ENCODE data around the gene TTC23. TPM values are rescaled to one million over a fixed set of nuclear protein-coding genes. Genes with fewer than 3 reads are reported as not detected.

Gene TTC23
- total and polyA plus RNA-seq, 8 donors, result 14.0 to 41.7 (median 36.2) TPM

DNA sequence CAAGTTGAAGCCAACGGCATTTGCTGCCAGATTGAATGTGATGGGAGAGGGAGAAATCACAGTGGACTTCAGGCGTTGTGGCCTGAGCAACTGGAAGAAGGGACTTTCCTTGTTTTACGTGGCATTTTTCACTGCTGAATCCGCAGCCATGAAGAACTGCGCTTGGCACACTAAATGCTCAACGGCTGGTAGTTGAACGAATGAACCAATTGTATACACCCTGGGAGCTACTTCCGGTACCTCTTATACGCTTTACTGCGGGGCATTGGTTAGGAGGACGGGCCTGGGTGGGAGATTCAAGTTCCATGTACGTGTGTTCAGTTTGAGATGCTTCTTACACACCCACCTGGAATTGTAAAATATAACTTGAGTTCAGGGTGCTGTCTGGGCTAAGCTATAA lies 139.3 kb downstream of the TTC23 start:
- intact Hi-C loops (cut with DNase I), result no loop called here
- no peak for ATAC-seq
- H3K27ac ChIP-seq, result no peak overlapping the region
- TF ChIP-seq, protein P1, sequence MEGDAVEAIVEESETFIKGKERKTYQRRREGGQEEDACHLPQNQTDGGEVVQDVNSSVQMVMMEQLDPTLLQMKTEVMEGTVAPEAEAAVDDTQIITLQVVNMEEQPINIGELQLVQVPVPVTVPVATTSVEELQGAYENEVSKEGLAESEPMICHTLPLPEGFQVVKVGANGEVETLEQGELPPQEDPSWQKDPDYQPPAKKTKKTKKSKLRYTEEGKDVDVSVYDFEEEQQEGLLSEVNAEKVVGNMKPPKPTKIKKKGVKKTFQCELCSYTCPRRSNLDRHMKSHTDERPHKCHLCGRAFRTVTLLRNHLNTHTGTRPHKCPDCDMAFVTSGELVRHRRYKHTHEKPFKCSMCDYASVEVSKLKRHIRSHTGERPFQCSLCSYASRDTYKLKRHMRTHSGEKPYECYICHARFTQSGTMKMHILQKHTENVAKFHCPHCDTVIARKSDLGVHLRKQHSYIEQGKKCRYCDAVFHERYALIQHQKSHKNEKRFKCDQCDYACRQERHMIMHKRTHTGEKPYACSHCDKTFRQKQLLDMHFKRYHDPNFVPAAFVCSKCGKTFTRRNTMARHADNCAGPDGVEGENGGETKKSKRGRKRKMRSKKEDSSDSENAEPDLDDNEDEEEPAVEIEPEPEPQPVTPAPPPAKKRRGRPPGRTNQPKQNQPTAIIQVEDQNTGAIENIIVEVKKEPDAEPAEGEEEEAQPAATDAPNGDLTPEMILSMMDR (IDR thresholded peaks at IDR 0.05), result no peak
- no peak for DNase-seq
- H3K4me3 ChIP-seq, result no peak overlapping the region
- H3K27me3 ChIP-seq, result peaks cover 17 to 35% of the 10 kb centered on the region in 2 donors
- no peaks in the 10 kb centered on the region for H3K9me3 ChIP-seq
- no peaks in the 10 kb centered on the region for H3K36me3 ChIP-seq
- peaks cover 0 to 9% of the 10 kb centered on the region in 2 donors for H3K4me1 ChIP-seq

- no peak for ATAC-seq
Measured at GRCh38 chr15:99109555-99110021, 139.8 kb downstream of the TTC23 start.

DNA sequence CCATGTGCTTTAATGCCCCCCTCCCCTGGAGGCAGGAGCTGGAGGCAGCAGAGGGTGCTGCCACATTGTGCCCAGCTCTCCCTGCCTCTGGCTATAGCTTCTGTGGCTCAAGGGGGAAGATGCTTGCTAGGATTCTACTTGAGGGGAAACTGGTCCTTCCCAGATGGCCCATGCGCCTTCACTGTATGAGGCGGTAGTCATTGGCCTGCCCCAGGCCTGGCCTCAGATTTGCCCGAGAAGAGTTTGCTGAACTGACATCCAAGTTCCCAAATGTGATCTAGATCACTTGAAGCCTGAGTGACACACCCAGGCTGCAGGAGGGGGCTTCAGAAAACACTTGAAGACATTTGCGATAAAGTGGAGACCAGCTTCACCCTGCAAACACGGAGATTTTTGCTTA lies 140.4 kb downstream of the TTC23 start:
- Histone ChIP-seq H3K27me3 (peaks cover 17 to 46% of the 10 kb centered on the region in 2 donors), H3K9me3 (no peaks in the 10 kb centered on the region), H3K4me1 (peaks cover 0 to 15% of the 10 kb centered on the region in 2 donors), H3K36me3 (no peaks in the 10 kb centered on the region), H3K27ac (no peak overlapping the region), H3K4me3 (no peak overlapping the region)
- intact Hi-C loops (cut with DNase I), result no loop called here
- ATAC-seq (no peak), DNase-seq (no peak)
- TF ChIP-seq, protein P1 (IDR thresholded peaks at IDR 0.05), result no peak

More at GRCh38 chr15:99109555-99110021, 139.8 kb downstream of the TTC23 start:
- Histone ChIP-seq H3K27ac (no peak overlapping the region), H3K4me1 (peaks cover 0 to 14% of the 10 kb centered on the region in 2 donors), H3K4me3 (no peak overlapping the region), H3K36me3 (no peaks in the 10 kb centered on the region), H3K9me3 (no peaks in the 10 kb centered on the region), H3K27me3 (peaks cover 17 to 40% of the 10 kb centered on the region in 2 donors)
- intact Hi-C loops (cut with DNase I), result no loop called here
- TF ChIP-seq, protein P1 (IDR thresholded peaks at IDR 0.05), result no peak
- DNase-seq, result no peak

DNA sequence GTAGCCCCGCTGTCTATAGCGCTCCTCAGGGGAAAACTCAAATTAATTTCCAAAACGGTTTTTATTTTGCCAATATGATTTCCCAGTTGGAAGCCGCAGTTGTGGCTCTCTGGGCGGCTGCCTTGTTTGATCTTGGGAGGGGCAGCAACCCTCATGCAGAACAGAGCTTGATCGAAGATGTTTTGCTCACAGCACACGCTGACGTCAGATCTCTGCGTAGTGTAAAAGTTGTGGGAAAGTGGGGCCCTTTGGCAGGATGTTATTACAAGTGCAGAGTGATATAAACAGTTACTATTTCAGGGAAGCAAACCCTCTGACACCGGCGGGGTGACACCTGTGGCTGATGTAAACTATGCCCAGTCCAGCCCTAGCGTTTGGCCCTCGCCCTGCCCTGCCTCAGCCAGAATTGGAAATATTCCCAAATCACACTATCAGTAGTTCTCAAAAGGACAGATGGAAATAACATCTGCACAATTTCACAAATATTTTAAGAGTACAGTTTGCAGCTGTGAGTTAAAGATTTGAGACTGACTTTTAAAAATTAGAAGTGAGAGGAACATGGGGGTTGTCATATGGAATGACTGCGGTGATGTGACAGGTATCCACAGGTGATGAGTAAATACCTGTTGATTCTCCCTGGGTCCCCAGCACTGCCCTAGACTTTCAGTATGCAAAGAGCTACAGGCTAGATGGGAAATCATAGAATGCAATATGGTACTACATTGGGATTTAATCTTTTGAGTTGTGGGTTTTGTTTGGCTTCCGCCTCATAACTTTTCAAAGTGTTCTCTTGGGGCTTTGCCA lies 142.8 kb downstream of the TTC23 start:
- ATAC-seq, result no peak
- intact Hi-C loops (cut with DNase I), result no loop called here
- peak overlapping the region in 1 of 2 donors; percentile 35 for H3K27ac ChIP-seq

More for the DNA sequence above, 142.8 kb downstream of the TTC23 start:
- H3K27me3 ChIP-seq, result peaks cover 17 to 70% of the 10 kb centered on the region in 2 donors
- TF ChIP-seq, protein P1 (IDR thresholded peaks at IDR 0.05), result no peak
- peaks cover 0 to 15% of the 10 kb centered on the region in 2 donors for H3K4me1 ChIP-seq
- H3K9me3 ChIP-seq, result no peaks in the 10 kb centered on the region
- peak in 2 of 4 donors; percentile 18 to 37 for DNase-seq
- H3K36me3 ChIP-seq, result no peaks in the 10 kb centered on the region
- H3K4me3 ChIP-seq, result peak overlapping the region; percentile 21 to 45
